NB4 (cell line): ENCODE results near the gene CFAP46.

Experiments used
- DNase-seq: peaks from one replicate; pipeline ENCODE4 v3.0.0; 2010; ENCODE audit warnings: low read depth
- H3K4me3 ChIP-seq: one replicate; pipeline ENCODE4 v1.5.1; 2011; ENCODE audit warnings: mild to moderate bottlenecking, low read depth, low read length, moderate library complexity
- CTCF ChIP-seq: IDR thresholded peaks from one replicate; pipeline ENCODE4 v1.5.1; 2012; ENCODE audit warnings: low read depth, low read length
- MYC ChIP-seq: IDR thresholded peaks from 2 replicates; pipeline ENCODE4 v1.6.1; 2011; ENCODE audit warnings: low read depth, low read length
- POLR2A ChIP-seq: IDR thresholded peaks from 2 replicates; pipeline ENCODE4 v1.6.1; 2011; ENCODE audit warnings: mild to moderate bottlenecking; ENCODE audit not compliant: insufficient read length; ENCODE audit errors: extremely low read depth
- TF ChIP-seq, protein P1 (sequence below): IDR thresholded peaks from 2 replicates; pipeline ENCODE4 v1.6.1; 2011; ENCODE audit warnings: low read depth, low read length

The CFAP46 gene

GRCh38 chr10:132945125-132945893 is 2.9 kb upstream of the CFAP46 start:
- TF ChIP-seq CTCF, result no peak
- TF ChIP-seq MYC, result no peak
- no peak for TF ChIP-seq POLR2A
- TF ChIP-seq, protein P1, sequence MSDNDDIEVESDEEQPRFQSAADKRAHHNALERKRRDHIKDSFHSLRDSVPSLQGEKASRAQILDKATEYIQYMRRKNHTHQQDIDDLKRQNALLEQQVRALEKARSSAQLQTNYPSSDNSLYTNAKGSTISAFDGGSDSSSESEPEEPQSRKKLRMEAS, result no peak
- no peak for DNase-seq
- H3K4me3 ChIP-seq, result no peak overlapping the region

DNA sequence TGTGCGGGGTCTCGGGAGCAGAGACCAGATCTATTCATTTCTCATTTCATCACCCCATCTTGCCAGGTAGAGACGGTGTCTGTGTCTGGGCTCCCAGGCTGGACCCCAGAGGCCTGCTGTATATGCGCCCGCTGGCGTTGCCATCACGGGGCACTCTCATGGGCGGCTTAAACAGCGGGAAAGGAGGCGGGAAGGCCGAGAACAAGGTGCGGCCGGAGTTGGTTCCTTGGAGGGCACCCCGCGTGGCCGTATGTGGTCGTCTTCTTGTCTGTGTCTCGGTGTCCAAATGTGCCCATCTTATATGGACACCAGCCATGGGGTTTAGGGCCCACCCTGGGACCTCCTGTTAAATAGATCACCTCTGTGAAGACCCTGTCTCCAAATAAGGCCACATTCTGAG is 2.1 kb upstream of the CFAP46 start:
- no peak for DNase-seq
- no peak for TF ChIP-seq CTCF
- H3K4me3 ChIP-seq, result no peak overlapping the region

- no peak for DNase-seq
- H3K4me3 ChIP-seq, result no peak overlapping the region
These were observed 1.5 kb upstream of the CFAP46 start for GRCh38 chr10:132943791-132944404.

GRCh38 chr10:132943058-132943790 is 854 bp upstream of the CFAP46 start:
- DNase-seq, result no peak
- TF ChIP-seq MYC, result no peak
- no peak for TF ChIP-seq POLR2A
- TF ChIP-seq, protein P1, result no peak
- TF ChIP-seq CTCF, result no peak
- H3K4me3 ChIP-seq, result no peak overlapping the region

More at GRCh38 chr10:132943791-132944404, 1.5 kb upstream of the CFAP46 start:
- TF ChIP-seq, protein P1, result no peak
- TF ChIP-seq CTCF (no peak), POLR2A (no peak), MYC (no peak)

DNA sequence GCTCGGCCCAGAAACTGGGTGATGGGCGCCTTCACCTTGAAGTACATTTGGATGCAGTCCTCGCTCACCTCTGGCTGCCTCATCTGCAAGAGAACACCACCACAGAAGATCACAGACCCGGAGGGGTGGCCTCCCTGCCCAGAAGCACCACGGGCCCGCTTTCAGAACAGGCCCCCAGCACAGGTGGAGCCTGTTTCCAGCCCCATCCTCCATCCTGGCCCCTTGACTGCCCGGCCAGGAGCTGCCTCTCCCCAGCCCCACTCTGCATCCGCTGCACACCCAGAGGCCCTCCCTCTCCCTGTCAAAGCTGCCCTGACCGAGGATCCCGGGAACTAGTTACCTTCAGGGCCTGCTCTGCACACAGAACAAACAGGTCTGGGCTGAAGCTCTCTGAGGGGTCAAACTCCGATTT is 724 bp downstream of the CFAP46 start:
- no peak for TF ChIP-seq POLR2A
- TF ChIP-seq MYC, result no peak
- TF ChIP-seq CTCF, result no peak
- TF ChIP-seq, protein P1, result no peak
- DNase-seq, result no peak
- H3K4me3 ChIP-seq, result no peak overlapping the region
